ENCODE measurements around the gene C9orf57. TPM values are rescaled to one million over a fixed set of nuclear protein-coding genes. Genes with fewer than 3 reads are reported as not detected.
"Not testable (repeated sequence)": the region's sequence is repeated elsewhere in the genome, so short reads cannot be mapped to it uniquely, and the experiment has no call there.

The C9orf57 gene
- not detected for total RNA-seq
- long read RNA-seq = 0 reads

DNA sequence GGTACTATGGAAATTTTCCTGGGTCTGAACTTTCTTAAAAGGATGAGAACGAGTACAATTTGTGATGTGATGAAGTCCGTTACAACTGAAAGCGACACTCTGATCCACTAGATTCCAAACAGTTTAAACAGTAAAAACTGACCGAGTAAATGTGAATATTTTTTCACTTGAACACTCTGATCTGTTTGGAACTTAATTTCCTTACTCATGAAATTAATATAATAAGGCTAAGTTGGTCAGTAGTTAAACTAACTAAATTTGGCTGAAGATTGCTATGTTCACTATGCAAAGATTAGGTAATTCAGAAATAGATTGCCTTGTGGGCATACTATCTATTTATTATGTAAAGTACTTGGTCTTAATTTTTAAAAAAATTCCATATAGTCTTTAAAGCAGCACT, at the start of gene C9orf57:
C9orf57 (minus strand) TSS at position 101 of the 400 bp plus-strand sequence. CDS start 1,282 bp downstream, outside the sequence.
- intact Hi-C loops (cut with DNase I) = no loop called here
- ATAC-seq (ENCODE audit: poor library complexity) (no peak), DNase-seq (no peak)

GRCh38 chr9:72102520-72102919, 42.1 kb upstream of the C9orf57 start:
- intact Hi-C loops (cut with DNase I) = no loop called here

DNA sequence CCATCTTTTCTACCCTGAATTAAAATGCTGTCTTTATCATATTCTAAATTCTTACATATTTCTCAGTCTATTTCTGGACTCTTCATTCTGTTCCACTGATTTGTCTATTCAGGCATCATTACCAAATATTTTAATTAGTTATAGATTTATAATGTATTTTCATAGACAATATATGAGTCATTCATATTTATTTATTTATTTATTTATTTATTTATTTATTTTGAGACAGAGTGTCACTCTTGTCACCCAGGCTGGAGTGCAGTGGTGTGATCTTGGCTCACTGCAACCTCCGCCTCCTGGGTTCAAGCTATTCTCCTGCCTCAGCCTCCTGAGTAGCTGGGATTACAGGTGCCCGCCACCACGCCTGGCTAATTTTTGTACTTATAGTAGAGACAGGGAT, 35.1 kb upstream of the C9orf57 start:
- intact Hi-C loops (cut with DNase I); DNase-seq; ATAC-seq (ENCODE audit: poor library complexity): not testable (repeated sequence)

More at GRCh38 chr9:72102520-72102919, 42.1 kb upstream of the C9orf57 start:
- no peak for ATAC-seq (ENCODE audit: poor library complexity)
- DNase-seq = no peak

- ATAC-seq (ENCODE audit: poor library complexity) (no peak), DNase-seq (no peak)
- intact Hi-C loops (cut with DNase I) = no loop called here
These were observed 32.4 kb upstream of the C9orf57 start for GRCh38 chr9:72092820-72093219.

GRCh38 chr9:72089451-72090130, 29.2 kb upstream of the C9orf57 start:
- intact Hi-C loops (cut with DNase I) = no loop called here
- DNase-seq (no peak), ATAC-seq (ENCODE audit: poor library complexity) (no peak)

- no peak for DNase-seq
- no peak for ATAC-seq (ENCODE audit: poor library complexity)
- intact Hi-C loops (cut with DNase I) = no loop called here
These were observed 22.1 kb upstream of the C9orf57 start for GRCh38 chr9:72082536-72082935.

DNA sequence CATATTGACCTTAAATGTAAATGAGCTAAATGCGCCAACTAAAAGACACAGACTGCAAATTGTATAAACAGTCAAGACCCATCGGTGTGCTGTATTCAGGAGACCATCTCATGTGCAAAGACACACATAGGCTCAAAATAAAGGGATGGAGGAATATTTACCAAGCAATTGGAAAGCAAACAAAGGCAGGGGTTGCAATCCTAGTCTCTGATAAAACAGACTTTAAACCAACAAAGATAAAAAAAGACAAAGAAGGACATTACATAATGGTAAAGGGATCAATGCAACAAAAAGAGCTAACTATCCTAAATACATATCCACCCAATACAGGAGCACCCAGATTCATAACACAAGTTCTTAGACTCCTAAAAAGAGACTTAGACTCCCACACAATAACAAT, 14.3 kb upstream of the C9orf57 start:
- intact Hi-C loops (cut with DNase I); ATAC-seq (ENCODE audit: poor library complexity): not testable (repeated sequence)

GRCh38 chr9:72065076-72065475, 4.7 kb upstream of the C9orf57 start:
- DNase-seq = no peak
- ATAC-seq (ENCODE audit: poor library complexity) = no peak
- intact Hi-C loops (cut with DNase I) = no loop called here

More for the DNA sequence above, 14.3 kb upstream of the C9orf57 start:
- not testable (repeated sequence) for DNase-seq

DNA sequence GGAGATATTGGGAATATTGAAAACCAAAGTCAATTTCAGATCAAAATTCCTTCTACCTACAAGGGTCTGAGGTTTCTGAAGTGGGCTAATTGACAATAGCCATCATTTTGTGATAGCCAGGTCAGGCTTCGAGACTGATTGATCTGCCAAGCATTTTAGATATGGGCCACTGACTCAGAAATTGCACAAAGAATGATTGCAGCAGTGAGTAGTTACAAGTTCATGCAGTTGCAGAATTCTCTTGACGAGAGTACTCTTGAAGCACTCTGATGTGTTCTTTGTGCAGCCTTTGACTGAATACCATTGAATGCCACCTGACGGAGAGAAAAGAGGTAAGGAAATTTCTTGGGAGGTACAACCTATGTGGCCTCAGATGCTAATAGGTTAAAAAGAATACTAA, 8.3 kb downstream of the C9orf57 start:
- intact Hi-C loops (cut with DNase I) = no loop called here
- ATAC-seq (ENCODE audit: poor library complexity) (no peak), DNase-seq (no peak)

- ATAC-seq (ENCODE audit: poor library complexity) (no peak), DNase-seq (no peak)
- intact Hi-C loops (cut with DNase I) = no loop called here
These were observed 11.6 kb downstream of the C9orf57 start for GRCh38 chr9:72048850-72049249.

DNA sequence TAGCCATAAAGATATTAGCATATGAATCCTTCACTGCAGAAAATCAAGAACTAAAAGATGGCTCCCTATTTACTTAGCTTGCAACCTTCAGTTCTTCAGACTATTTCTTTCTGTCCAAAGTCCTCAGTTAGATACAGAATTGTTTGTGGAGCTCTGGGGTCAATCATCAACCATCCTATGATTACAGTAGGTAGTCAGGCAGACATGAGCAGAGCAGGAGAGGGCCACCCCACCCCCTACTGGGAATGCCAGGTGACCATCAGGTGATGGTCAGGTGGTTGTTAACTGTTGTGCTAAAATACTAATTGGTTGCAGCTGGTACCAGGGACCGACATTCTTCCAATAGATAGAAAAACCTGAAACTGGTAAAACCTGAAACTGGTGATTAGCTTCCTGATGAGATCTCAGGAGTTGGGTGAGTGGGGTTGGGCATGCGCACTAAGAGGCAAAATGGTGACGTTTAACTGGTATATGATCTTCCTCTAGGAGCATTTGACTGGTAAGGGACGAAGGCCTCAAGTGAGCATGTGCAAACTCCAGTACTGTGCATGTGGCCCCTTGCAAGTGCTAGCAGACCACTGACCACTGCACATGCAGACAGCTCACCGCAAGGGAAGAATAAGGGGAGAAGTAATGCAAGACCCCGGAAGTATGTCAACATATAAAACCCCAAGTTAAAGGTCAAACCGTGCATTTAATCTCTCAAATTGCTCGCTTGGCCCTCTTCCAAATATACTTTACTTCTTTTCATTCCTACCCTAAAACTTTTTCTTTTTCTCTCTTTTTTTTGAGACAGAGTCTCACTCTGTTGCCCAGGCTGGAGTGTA, 13.6 kb downstream of the C9orf57 start:
- DNase-seq (no peak), ATAC-seq (ENCODE audit: poor library complexity) (no peak)
- intact Hi-C loops (cut with DNase I) = no loop called here

- ATAC-seq (ENCODE audit: poor library complexity) = no peak
- intact Hi-C loops (cut with DNase I) = no loop called here
- DNase-seq = no peak
These were observed 16.3 kb downstream of the C9orf57 start for GRCh38 chr9:72044095-72044494.

DNA sequence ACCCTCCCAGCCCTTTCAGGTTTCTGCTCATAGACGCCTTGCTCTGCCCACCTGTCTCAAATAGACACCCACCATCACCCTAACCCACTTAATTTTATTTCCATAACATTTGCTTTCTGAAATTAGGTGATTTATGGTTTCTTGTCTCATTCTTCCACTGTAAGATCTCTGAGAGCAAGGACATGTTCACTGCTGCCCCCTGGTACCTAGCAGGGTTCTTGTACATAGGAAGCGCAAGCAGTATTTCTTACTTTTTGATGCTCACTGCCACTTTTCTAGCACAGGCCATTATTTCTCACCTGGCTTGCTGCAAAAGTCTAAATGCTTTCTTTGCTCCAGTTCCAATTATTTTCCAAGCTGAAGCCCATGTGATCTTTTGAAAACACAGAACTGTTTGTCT, 16.8 kb downstream of the C9orf57 start:
- intact Hi-C loops (cut with DNase I) = no loop called here
- DNase-seq = no peak
- ATAC-seq (ENCODE audit: poor library complexity) = no peak

DNA sequence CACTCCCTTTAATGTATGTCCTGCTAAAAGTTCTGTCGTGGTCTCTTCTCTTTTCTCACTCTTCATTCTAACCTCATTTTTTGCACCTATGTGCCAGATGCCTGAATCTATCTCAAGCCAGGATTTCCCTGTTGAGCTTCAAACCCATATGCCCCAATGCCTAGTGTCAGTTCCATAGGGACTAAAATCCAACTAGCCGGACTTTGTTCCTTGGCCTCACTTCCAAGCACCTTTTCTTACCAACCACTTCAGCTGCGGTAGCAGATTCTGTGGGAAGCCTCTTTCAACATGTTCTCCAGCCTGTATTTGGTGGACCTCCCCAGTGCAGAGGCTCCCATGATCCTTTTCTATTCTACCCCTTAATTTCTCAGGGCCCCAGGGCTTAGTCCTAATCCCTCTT, 17.5 kb downstream of the C9orf57 start:
- ATAC-seq (ENCODE audit: poor library complexity) (no peak), DNase-seq (no peak)
- intact Hi-C loops (cut with DNase I) = no loop called here

DNA sequence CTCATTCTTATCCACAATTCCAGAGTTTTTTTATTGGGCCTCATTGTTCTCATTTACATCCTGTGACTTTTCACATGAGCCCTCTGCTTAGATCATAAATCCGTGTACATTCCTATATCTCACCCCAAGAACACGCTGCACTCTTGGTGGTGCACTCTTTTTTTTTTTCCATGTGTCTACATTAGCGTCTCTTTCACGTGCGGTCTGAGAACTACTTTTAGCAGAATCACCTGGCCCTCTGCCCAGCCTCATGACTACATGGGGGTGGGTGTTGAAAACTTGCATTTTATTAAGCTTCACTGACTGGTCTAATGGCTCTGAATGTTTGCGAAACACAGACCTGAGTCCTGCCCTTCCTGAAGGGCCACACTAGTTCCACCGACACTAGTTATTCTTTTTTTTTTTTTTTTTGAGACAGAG, 18.6 kb downstream of the C9orf57 start:
- DNase-seq = peak; percentile 66
- intact Hi-C loops (cut with DNase I) = no loop called here
- peak; percentile 14 for ATAC-seq (ENCODE audit: poor library complexity)

GRCh38 chr9:72041369-72041768, 19.0 kb downstream of the C9orf57 start:
- DNase-seq = no peak
- ATAC-seq (ENCODE audit: poor library complexity) = no peak
- intact Hi-C loops (cut with DNase I) = no loop called here

DNA sequence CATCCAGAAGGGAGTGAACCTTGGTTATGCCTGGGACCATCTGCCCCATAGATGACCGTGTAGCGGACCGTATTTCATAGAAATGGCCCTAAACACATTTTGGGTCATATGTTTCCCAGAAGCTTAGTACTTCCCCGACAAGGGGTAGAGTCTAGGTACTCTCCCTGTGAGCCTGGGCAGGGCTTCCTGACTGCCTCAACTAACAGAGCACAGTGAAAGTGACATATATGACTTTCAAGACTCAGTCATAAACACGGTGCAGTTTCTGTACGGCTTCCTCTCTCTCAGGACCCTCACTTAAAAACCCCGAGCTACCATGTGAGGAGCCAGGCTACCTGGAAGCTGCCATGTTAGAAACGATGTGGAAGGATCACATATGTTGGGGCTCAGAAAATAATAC, 20.9 kb downstream of the C9orf57 start:
- DNase-seq (no peak), ATAC-seq (ENCODE audit: poor library complexity) (no peak)
- intact Hi-C loops (cut with DNase I) = loop anchor here (1.0 to 10.0 kb wide), 2 partner anchors 233 to 555 kb away; no protein-coding TSS in a partner anchor

DNA sequence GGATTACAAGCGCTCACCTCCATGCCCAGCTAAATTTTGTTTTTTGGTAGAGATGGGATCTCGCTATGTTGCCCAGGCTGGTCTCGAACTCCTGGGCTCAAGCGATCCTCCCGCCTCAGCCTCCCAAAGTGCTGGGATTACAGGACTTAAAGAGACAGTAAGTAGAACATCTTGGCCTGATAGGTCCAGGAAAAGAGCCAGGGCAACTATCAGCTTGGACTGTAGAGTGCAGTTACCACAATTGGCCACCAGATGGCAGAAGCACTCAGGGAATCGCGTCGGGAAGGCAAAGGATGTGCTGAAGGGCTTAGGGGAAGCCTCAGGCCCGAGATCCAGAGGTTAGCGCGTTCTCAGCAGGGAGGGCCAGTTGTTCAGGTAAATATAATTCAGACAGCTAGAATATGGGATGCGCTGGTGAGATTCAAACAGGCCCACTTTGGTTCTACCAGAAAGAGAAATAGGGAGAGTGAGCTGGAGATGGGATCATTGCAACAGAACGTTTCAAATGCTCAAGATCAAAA, 21.5 kb downstream of the C9orf57 start:
- peak; percentile 75 for DNase-seq
- ATAC-seq (ENCODE audit: poor library complexity) = peak; percentile 89
- intact Hi-C loops (cut with DNase I) = loop anchor here (1.0 to 10.0 kb wide), 2 partner anchors 233 to 556 kb away; no protein-coding TSS in a partner anchor

- intact Hi-C loops (cut with DNase I) = loop anchor here (10.0 kb wide), 1 partner anchor 556 kb away; no protein-coding TSS in a partner anchor
- DNase-seq (peak; percentile 52), ATAC-seq (ENCODE audit: poor library complexity) (peak; percentile 71)
These were observed 22.0 kb downstream of the C9orf57 start for GRCh38 chr9:72038408-72038807.
